HG02763 (cell line): ENCODE data around the gene GGT5.
"Not testable (repeated sequence)": the region's sequence is repeated elsewhere in the genome, so short reads cannot be mapped to it uniquely, and the experiment has no call there.

Source experiments
- ATAC-seq: cut with Tn5 transposase; IDR thresholded peaks from one replicate; pipeline ENCODE4 v1.9.1; 2021; ENCODE audit warnings: mild to moderate bottlenecking, moderate library complexity; ENCODE audit not compliant: unreplicated experiment

The GGT5 gene

DNA sequence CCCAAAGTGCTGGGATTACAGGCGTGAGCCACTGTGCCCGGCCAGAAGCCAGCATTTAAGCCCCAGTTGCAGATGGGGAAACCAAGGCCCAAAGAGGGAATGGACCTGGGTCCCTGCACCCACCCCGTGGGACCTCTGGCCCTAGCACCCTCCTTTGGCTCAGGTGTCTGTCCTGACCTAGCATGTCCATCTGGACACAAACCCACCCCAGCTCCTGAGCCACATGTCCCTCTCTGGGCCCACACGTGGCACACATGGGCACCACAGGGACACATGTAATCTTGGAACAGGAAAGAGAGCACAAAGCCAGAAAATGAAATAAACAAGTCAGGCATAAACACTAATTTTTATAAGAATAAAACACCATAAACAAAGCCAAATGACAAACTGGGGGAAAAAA, 9.6 kb downstream of the GGT5 start:
- no peak for ATAC-seq

DNA sequence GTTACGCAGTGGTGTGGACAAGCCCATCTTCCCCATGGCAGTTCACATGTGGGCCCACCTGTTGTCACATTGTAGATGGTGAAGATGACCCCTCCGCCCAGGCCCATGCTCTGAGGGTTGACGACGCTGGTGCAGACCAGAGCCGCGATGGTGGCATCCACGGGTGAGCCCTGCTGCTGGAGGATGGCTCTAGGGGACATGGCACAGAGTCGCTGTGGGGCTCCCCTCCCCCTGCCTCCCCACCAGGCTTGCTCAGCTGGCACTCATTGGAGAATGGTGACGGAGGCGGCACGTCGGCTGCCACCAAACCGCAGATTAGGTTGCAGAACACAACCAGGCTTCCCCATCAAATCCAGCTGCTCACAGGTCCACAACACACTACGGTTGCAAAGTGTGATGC, 11.1 kb downstream of the GGT5 start:
- no peak for ATAC-seq

- ATAC-seq = no peak
These were observed 11.6 kb downstream of the GGT5 start for GRCh38 chr22:24233235-24233634.

- ATAC-seq = no peak
These were observed 12.2 kb downstream of the GGT5 start for GRCh38 chr22:24232725-24233124.

GRCh38 chr22:24232124-24232523, 12.8 kb downstream of the GGT5 start:
- no peak for ATAC-seq

GRCh38 chr22:24231706-24232105, 13.2 kb downstream of the GGT5 start:
- no peak for ATAC-seq

DNA sequence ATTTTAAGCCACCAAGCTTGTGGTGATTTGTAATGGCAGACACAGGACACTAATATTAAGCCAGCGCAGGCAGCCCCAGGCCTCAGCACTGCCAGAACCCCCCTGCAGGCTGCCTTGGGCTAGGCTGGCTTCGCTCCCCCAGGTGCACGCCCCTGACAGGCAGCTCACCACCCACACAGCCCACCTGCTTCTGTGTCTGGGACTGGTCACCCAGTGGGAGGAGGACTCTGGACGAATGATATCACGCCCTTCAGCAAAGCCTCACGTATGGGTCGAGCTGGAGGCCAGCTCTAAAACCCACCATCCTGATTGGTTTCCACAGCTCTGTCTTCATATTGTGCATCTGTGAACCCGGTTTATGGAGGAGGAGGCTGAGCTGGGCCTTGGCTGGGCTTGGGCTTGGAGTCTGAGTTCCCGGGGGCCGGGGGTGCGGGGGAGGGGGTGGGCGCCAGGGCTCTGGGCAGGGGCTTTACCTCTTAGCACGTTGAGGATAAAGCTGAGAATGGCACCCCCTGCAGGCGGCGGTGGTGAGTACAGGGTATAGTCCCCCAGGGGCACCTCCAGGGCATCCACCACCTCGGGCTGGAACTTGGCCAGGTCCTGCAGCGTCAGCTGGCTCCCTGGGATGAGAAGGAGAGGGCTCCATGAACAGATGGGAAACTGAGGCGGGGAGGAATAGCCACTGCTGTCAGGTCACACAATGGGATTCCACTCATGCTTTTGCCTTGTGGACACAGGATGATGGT, 13.8 kb downstream of the GGT5 start:
- ATAC-seq = no peak

DNA sequence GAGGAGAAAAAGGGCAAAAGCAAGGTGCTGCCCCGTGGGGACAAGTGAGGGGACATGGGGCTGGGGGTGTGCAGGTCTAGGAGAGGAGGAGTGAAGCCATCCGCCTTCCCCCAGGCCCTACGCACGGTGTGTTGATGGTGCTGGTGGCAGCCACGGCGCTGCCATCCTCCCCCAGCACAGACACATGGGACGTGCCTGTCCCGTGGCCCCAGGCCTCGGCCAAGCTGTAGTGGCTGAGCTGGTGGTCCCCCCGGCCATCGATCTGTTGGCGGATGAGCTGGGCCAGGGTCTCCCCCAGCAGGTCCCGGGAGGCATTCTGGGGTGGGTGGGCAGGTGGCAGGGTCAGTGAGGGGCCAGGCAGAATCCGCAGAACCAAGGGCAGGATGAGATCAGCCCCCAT, 18.9 kb downstream of the GGT5 start:
- ATAC-seq = no peak

GRCh38 chr22:24225044-24225601, 19.8 kb downstream of the GGT5 start:
- no peak for ATAC-seq

DNA sequence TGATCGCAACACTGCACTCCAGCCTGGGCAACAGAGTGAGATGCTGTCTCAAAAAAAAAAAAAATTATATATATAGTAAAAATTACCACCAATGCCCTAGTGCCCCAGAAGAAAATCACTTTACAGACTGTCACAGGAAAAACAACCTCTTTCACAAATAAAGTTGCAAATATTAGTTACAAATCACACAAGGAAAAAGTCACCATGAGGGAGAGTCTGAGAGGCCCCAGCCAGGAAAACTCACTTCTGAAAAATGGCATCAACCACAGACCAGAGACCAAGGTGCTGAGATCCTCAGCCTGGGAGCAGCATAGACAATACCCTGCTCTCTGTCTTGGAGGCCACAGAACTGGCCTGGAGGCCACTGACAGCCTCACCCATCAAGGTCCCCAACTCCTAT, 20.4 kb downstream of the GGT5 start:
- ATAC-seq = no peak

GRCh38 chr22:24219750-24220149, 25.1 kb downstream of the GGT5 start:
- no peak for ATAC-seq

DNA sequence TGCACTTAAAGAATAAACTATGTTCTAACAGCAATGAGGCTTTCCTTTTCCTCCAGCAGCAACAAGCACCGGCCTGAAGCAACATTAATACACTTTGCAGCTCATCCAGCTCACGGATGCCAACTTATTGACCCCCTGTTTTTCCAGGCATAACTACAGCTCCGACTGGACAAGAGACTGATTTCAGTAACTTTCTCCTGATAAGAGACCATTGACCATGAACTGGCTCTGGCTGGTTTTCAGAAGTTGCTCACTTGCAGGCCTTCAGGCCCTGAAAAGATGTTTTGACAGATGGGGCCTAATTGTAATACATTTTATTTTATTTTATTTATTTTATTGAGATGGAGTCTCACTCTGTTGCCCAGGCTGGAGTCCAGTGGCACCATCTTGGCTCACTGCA, 27.5 kb downstream of the GGT5 start:
- no peak for ATAC-seq

- no peak for ATAC-seq
These were observed 28.2 kb downstream of the GGT5 start for GRCh38 chr22:24216541-24217209.

DNA sequence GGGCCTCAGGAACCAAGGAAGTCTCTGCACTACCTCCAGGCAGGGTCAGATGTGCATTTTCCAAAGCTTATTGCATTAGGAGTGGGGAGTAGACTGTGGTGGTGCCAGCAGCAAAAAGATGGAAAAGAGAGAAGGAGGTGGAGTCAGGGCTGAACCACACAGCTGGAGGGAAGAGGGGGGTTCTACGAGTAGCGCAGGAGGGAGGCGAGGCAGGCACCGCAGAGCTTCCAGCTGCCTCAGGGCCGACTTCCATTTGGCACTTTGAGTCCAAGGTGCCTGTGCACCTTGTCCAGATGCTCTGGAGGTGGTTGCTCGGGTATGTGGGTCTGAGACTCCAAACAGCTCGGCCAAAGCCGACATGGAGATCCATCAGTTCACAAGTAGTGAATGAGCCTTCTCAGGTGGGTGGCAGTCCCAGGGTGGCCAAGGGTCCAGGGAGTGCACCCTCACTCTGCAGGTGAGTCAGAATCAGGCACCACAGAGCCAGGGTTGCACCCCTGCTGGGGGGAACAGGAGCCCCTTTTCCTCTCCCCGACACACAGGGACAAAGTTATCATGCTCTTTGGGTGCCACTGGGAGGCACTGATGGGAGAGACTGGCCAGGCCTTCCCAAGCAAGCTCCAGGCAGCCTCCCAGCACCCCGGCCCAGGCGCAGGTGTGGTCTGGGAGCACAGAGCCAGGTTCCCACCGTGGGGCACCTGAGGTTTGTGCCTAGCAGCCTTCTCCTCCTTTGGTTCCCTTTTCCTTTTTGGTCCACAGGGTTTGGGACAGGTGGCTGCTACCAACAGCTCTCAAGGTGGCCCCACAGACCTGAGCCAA, 30.2 kb downstream of the GGT5 start:
- ATAC-seq = no peak

GRCh38 chr22:24213111-24213510, 31.8 kb downstream of the GGT5 start:
- not testable (repeated sequence) for ATAC-seq

- ATAC-seq = not testable (repeated sequence)
These were observed 33.2 kb downstream of the GGT5 start for GRCh38 chr22:24211716-24212115.

DNA sequence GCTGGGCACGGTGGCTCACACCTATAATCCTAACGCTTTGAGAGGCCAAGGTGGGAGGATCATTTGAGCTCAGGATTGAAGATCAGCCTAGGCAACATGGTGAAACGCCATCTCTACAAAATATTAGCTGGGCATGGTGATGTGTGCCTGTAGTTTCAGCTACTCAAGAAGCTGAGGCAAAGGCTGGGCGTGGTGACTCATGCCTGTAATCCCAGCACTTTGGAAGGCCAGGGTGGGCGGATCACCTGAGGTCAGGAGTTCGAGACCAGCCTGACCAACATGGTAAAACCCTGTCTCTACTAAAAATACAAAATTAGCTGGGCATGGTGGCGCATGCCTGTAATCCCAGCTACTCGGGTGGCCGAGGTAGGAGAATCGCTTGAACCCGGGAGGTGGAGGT, 34.5 kb downstream of the GGT5 start:
- not testable (repeated sequence) for ATAC-seq

GRCh38 chr22:24209687-24210086, 35.2 kb downstream of the GGT5 start:
- no peak for ATAC-seq

DNA sequence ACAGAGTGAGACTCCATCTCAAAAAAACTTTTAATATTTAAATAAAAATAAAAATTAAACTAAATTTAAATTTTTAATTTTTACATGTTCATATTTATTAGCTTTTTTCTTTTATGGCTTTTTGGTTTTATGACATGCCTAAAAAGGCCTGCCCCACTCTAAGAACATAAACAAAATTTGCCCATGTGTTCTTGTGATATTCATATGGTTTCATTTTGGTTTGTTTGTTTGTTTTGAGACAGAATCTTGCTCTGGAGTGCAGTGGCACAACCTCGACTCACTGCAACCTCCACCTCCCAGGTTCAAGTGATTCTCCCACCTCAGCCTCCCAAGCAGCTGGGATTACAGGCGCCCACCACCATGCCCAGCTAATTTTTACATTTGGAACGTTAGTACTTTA, 35.9 kb downstream of the GGT5 start:
- ATAC-seq = no peak

- ATAC-seq = no peak
These were observed 36.7 kb downstream of the GGT5 start for GRCh38 chr22:24208012-24208749.
